Activated CD4-positive, alpha-beta T cell treated with anti-CD3 and anti-CD28 coated beads for 48 hours (primary cell): ENCODE data around the gene SAG.
A peak's percentile ranks its signal among the peaks of the same experiment; 100 is the strongest.

Experiments
- DNase-seq: peaks from one replicate; pipeline ENCODE4 v3.0.0-alpha.2; 2020

Gene SAG

GRCh38 chr2:233384811-233385488, 77.3 kb downstream of the SAG start:
- DNase-seq = no peak

- peak; percentile 42 for DNase-seq
Measured at GRCh38 chr2:233385489-233386044, 78.0 kb downstream of the SAG start.

- DNase-seq = peak; percentile 50
Measured at GRCh38 chr2:233386382-233387041, 78.9 kb downstream of the SAG start.

- no peak for DNase-seq
Measured at GRCh38 chr2:233387225-233387624, 79.6 kb downstream of the SAG start.

- no peak for DNase-seq
Measured at GRCh38 chr2:233387667-233388528, 80.3 kb downstream of the SAG start.

- DNase-seq = no peak
Measured at GRCh38 chr2:233389601-233390125, 82.0 kb downstream of the SAG start.

GRCh38 chr2:233395687-233396086, 88.1 kb downstream of the SAG start:
- DNase-seq = no peak
